GM12873 (cell line): ENCODE measurements around the gene S100A2.

Source experiments
- CTCF ChIP-seq: IDR thresholded peaks from 2 replicates; pipeline ENCODE4 v1.5.1; 2012; ENCODE audit warnings: low read depth, mild to moderate bottlenecking, moderate library complexity, low read length, control low read depth; ENCODE audit not compliant: insufficient read depth; ENCODE audit errors: missing control alignments

Gene S100A2

GRCh38 chr1:153556348-153556747 lies 9.3 kb downstream of the S100A2 start:
- TF ChIP-seq CTCF: no peak

GRCh38 chr1:153553830-153554541 lies 11.7 kb downstream of the S100A2 start:
- no peak for TF ChIP-seq CTCF

DNA sequence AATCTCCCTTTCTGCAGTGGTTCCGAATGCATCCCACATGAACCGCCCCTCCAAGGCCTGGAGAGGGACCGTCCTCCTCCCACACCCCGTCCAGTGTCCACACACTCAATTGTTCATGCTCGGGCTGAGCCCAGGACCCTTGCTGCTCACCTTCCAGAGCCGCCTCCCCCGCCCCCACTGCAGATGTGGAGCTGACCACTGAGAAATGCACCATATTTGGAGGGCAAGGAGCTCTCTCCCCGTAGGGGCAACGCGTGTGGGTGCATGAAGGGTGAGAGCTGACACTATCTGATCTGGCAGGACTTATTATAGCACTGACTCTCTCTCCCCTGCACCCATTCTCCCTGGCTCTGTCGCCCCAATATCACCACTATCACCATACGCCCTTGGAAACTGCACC lies 12.5 kb downstream of the S100A2 start:
- no peak for TF ChIP-seq CTCF

- no peak for TF ChIP-seq CTCF
These were observed 13.3 kb downstream of the S100A2 start for GRCh38 chr1:153552335-153552734.

GRCh38 chr1:153550827-153551500 lies 14.7 kb downstream of the S100A2 start:
- no peak for TF ChIP-seq CTCF

GRCh38 chr1:153550398-153550758 lies 15.3 kb downstream of the S100A2 start:
- TF ChIP-seq CTCF: no peak

- TF ChIP-seq CTCF: no peak
These were observed 15.8 kb downstream of the S100A2 start for GRCh38 chr1:153549741-153550397.
